NCI-H345 (cell line): ENCODE measurements around the gene CLUH.
"Not testable (repeated sequence)": the region's sequence is repeated elsewhere in the genome, so short reads cannot be mapped to it uniquely, and the experiment has no call there.

Experiments used
- DNase-seq: peaks from one replicate; lab custom pipeline; 2025; lab: John Stamatoyannopoulos, UW

Gene CLUH

DNA sequence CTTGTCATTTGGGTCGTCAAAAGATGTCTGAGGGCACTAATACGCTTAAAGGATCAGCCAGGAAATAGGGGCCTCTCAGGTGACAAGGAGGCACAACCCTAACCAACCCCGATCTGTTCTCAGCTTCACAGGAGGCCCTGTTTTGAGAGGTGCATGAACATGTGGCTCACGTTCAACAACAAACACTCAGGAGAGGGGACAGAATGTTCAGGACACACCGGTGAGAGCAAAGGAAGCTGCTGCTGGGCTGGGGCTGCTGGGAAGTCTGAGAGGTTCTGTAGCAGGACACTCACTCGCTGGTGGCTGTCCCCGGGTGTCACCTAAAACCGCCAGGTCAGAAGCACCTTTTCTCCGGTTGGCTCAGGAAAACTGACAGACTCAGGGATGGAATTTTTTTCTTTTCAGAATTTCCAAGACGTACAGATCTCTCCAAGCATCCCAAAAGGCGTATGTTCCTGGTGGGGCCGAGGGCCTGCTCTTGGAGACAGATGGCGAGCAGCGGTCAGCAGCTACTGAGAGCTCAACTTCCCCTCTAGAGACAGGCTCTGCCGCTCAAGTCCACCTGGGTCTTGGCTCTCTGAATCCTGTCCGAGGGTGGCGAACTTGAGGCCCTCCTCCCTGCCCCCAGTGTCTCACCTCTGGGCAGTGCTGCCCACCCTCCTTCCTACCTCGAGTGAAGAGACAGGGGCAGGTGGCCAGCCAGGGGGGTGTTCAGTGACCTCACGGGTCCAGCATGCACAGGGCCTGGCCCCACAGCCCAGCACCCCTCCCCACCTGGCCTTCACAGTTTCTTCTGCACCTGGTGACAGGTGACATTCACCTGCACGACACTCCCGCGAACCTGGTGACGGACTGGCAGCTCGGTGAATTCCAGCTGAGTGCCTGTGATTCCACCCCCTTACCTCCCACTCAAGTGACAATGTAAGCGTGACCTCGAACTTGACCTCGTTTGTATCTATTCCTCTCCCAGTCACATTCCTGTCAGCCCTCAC is 22.9 kb downstream of the CLUH start:
- peak; percentile 8 for DNase-seq

DNA sequence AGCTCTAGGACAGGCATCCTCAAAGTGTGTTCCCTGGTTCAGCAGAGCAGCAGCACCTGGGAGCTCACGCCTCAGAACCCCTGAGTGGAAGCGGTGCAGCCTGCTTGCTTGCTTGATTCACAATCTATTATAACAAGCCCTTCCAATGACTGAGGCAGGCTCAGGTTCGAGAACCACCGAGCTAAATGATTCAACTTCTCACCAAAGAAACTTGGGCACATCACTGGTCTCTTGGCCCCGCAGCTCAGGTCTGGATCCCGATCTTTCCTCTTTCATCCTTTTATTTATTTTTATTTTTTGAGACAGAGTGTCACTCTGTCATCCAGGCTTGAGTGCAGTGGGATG is 24.5 kb downstream of the CLUH start:
- DNase-seq: no peak

GRCh38 chr17:2685696-2686095 is 25.9 kb downstream of the CLUH start:
- no peak for DNase-seq

GRCh38 chr17:2684549-2684948 is 27.0 kb downstream of the CLUH start:
- no peak for DNase-seq

- DNase-seq: no peak
Observed at GRCh38 chr17:2683912-2684311, 27.7 kb downstream of the CLUH start.

DNA sequence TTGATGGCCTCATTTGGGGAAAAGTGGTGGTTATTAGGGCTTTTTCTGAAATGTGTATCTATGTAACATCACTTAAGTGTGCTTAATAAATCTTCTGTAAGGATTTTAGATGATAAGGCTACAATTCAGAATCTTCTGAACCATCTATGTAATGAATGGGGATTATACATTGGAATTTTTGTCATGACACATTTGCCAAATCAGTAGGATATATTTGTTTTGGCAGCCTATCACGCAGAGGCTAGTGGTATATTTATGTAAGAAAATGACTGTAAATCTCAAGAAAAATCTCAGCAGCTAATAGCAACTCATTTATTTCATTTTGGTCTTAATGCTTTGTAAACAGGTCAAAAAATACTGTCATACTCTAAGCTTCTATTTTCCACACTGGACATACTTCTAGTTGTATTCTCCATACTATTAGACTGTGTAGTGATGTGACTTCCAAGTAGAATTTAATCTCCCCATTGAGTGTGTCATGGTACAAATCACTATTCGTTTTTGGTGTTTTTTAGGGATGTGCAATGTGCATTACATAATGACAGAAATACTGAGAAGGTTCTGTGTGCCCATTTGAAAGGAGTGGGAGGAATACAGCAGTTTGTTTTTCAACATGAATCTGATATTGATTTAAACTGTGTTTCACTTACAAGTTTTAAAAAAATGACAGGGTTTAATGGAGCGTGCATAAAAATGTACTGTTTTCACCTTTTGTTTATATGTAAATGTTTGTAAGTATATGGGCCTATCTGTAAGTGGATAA is 29.2 kb downstream of the CLUH start:
- no peak for DNase-seq

DNA sequence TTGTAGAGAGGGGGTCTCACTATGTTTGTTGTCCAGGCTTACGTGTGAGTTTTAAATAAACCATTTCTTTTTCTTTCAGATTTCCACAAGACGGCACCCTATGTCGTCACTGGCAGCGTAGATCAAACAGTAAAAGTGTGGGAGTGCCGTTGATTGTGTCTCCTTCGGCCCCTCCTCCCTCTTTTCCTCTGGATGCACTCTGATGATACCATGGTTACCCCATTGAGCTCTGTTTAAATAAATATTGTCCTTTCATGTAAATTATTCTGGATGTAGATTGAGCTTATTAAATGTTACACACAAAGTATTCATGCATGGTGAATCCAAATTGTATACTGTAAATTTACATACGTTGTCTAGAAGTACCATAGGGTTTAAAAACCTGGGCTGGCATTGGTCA is 29.9 kb downstream of the CLUH start:
- no peak for DNase-seq

- no peak for DNase-seq
Observed at GRCh38 chr17:2680961-2681360, 30.6 kb downstream of the CLUH start.

GRCh38 chr17:2679247-2679646 is 32.3 kb downstream of the CLUH start:
- not testable (repeated sequence) for DNase-seq

GRCh38 chr17:2672026-2672425 is 39.5 kb downstream of the CLUH start:
- DNase-seq: no peak

DNA sequence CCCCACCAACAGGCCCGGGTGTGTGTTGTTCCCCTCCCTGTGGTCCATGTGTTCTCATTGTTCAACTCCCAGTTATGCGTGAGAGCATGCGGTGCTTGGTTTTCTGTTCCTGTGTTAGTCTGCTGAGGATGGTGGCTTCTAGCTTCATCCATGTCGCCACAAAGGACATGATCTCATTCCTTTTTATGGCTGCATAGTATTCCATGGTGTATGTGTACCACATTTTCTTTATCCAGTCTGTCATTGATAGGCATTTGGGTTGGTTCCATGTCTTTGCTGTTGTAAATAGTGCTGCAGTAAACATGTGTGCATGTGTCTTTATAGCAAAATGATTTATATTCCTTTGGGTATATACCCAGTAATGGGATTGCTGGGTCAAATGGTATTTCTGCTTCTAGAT is 51.2 kb downstream of the CLUH start:
- DNase-seq: not testable (repeated sequence)

GRCh38 chr17:2659337-2659736 is 52.2 kb downstream of the CLUH start:
- not testable (repeated sequence) for DNase-seq

DNA sequence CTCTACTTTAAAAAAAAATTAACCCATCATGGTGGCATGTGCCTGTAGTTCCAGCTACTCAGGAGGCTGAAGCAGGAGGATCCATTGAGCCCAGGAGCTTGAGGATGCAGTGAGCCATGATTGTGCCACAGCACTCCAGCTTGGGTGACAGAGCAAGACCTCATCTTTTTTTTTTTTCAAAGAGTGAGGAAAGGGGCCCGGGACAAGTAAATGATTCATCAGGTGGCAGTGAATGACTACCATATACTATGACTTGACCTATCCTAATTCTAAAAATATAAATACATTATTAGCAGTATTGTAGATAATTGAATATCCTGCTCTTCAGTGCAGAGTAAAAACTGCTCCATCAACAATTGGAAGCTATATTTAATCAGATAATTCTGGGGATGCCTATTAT is 55.3 kb downstream of the CLUH start:
- DNase-seq: no peak

DNA sequence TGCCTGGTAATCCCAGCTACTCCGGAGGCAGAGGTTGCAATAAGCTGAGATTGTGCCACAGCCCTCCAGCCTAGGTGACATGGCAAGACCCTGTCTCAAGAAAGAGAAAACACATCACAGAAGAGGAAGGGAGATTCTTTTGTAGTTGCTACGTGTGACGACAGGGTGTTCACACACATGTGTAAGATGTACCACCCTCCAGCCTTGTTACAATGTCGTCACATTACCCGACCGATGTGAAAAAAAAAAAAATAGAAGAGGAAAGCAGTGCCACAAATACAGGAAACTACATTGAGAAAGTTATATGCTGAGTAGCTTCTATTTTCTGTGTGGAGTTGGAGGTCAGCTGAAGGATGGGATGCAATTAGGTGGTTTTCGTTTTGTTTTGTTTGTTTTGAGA is 56.0 kb downstream of the CLUH start:
- DNase-seq: no peak

DNA sequence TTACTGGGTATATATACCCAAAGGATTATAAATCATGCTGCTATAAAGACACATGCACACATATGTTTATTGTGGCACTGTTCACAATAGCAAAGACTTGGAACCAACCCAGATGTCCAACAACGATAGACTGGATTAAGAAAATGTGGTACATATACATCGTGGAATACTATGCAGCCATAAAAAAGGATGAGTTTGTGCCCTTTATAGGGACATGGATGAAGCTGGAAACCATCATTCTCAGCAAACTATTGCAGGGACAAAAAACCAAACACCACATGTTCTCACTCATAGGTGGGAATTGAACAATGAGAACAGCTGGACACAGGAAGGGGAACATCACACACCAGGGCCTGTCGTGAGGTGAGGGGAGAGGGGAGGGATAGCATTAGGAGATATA is 58.7 kb downstream of the CLUH start:
- not testable (repeated sequence) for DNase-seq

DNA sequence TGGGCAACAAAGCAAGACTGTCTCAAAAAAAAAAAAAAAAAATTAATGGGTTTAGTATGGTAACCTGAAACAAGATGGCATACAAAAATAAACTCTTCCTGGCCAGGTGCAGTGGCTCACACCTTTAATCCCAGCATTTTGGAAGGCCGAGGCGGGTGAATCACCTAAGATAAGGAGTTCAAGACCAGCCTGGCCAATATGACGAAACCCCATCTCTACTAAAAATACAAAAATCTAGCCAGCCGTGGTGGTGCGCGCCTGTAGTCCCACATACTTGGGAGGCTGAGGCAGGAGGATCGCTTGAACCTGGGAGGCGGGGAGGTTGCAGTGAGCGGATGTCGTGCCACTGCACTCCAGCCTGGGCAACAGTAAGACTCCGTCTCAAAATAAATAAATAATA is 62.4 kb downstream of the CLUH start:
- no peak for DNase-seq

- DNase-seq: no peak
Observed at GRCh38 chr17:2647957-2648356, 63.6 kb downstream of the CLUH start.

GRCh38 chr17:2644971-2645370 is 66.6 kb downstream of the CLUH start:
- DNase-seq: no peak
